ENCODE measurements around the gene NUDT22. TPM values are rescaled to one million over a fixed set of nuclear protein-coding genes. Genes with fewer than 3 reads are reported as not detected.
A peak's percentile ranks its signal among the peaks of the same experiment; 100 is the strongest.

NUDT22 gene, protein sequence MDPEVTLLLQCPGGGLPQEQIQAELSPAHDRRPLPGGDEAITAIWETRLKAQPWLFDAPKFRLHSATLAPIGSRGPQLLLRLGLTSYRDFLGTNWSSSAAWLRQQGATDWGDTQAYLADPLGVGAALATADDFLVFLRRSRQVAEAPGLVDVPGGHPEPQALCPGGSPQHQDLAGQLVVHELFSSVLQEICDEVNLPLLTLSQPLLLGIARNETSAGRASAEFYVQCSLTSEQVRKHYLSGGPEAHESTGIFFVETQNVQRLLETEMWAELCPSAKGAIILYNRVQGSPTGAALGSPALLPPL
- 10 to 100 TPM in 11 of 12 donors, not detected in 1; 13.1 to 47.0 (median 17.1) TPM for polyA plus RNA-seq (ENCODE audit: insufficient read length in 12 of 12)
- long read RNA-seq, donor 1, transcript NUDT22-201 (6 exons, 1,094 nt), result major isoform, 10 of 21 reads
- long read RNA-seq, donor 1, partial matches to known transcripts, result 0 of 21 reads
- long read RNA-seq, donor 1, other reads (novel, unspliced or antisense), result 5 of 21 reads
- long read RNA-seq, donor 2, partial matches to known transcripts, result 0 of 9 reads
- long read RNA-seq, donor 2, other reads (novel, unspliced or antisense), result 0 of 9 reads
- long read RNA-seq, donor 3, partial matches to known transcripts, result 0 of 4 reads
- long read RNA-seq, donor 3, other reads (novel, unspliced or antisense), result 0 of 4 reads
- long read RNA-seq, donor 4, result 0 reads
- long read RNA-seq, donor 5, result 0 reads
- long read RNA-seq, donor 6, partial matches to known transcripts, result 0 of 4 reads
- long read RNA-seq, donor 6, other reads (novel, unspliced or antisense), result 0 of 4 reads
- long read RNA-seq, donor 7, partial matches to known transcripts, result 0 of 2 reads
- long read RNA-seq, donor 7, other reads (novel, unspliced or antisense), result 0 of 2 reads
- long read RNA-seq, donor 8, partial matches to known transcripts, result 0 of 6 reads
- long read RNA-seq, donor 8, other reads (novel, unspliced or antisense), result 0 of 6 reads
- long read RNA-seq, donor 9, partial matches to known transcripts, result 5 of 8 reads
- long read RNA-seq, donor 9, other reads (novel, unspliced or antisense), result 0 of 8 reads
- long read RNA-seq, donor 10, partial matches to known transcripts, result 0 of 6 reads
- long read RNA-seq, donor 10, other reads (novel, unspliced or antisense), result 0 of 6 reads
- long read RNA-seq, donor 11, partial matches to known transcripts, result 0 of 8 reads
- long read RNA-seq, donor 11, other reads (novel, unspliced or antisense), result 0 of 8 reads

DNA sequence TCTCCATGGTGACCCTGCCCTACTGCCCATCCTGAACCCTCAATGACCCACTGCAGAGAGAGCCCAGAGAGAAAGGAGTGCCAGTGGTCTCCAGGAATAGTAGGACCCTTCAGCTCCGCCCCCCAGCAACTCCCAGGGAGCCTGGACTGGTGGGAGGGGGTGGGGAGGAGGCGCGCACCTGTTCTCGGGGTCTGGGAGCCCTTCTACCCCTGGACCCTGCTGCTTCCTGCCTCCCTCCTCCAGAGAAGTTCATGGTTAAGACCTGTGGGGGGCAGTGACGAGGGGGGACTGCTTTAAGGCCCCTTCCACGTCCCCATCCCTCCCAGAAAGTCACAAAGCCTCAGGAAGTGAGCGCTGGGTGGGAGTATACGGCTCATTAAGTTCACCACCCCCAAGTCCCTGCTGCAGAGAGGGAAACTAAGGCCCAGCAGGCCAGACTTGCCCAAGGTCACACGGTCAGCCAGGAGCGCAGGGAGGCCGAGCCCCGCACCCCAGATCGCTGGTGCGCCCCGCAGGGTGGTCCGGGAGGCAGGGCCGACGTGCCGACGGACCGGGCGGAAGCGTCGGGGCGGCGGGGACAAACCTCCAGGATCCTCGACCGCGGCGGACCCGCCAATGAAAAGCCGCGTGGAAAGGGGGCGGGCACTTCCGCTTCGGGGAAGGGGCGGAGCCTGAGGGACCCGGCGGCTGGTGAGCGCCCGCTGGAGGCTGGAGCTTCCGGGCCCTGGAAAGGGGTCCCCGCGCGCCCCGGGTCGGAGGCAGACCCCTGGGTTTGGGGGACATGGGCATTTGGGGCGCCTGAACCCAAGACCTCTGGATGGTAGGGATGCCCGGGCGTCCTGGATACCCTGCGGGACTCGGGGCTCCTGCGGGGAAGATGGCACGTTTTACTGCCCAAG is at the start of gene NUDT22, which contains the start of gene TRPT1:
Gene NUDT22, plus strand, starts transcription at position 667 of the 899 bp plus-strand sequence. CDS start 379 bp downstream, outside the sequence.
Gene TRPT1, minus strand, starts transcription at position 579 of the 899 bp plus-strand sequence. Its CDS starts 326 bp downstream, at position 253.
- DNase-seq, result peak; percentile 90

DNA sequence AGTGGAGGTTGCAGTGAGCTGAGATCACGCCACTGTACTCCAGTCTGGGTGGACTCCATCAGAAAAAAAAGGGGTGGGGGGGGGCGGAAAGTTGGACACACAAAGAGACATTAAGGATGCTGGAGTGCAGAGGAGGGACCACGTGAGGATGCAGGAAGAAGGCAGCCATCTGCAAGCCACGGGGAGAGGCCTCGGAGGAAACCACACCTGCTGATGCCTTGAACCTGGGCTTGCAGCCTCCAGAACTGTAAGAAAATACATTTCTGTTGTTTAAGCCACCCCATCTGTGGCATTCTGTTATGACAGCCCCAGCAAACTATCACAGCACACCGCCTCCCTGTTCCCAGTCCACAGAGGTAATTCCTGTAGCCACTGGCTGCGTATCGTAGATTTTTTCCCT is 49.3 kb upstream of the NUDT22 start:
- no peak for DNase-seq

DNA sequence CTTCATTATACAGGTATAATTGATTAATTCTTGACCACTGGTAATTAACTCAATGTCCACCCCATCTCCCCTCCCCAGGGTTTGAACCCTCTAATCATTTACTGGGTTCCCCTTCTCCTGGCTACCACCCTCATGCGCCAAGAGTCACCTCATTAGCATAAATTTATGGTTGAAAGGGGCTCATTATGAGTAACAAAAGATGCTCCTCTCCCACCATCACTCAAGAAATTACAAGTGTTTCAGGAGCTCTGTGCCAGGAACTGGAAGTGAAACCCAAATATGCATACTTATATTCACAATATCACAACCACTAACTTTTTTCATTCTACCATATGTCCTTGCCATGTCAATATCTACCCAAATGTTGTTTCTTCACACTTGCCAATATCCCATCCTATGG is 47.9 kb upstream of the NUDT22 start:
- DNase-seq, result no peak

DNA sequence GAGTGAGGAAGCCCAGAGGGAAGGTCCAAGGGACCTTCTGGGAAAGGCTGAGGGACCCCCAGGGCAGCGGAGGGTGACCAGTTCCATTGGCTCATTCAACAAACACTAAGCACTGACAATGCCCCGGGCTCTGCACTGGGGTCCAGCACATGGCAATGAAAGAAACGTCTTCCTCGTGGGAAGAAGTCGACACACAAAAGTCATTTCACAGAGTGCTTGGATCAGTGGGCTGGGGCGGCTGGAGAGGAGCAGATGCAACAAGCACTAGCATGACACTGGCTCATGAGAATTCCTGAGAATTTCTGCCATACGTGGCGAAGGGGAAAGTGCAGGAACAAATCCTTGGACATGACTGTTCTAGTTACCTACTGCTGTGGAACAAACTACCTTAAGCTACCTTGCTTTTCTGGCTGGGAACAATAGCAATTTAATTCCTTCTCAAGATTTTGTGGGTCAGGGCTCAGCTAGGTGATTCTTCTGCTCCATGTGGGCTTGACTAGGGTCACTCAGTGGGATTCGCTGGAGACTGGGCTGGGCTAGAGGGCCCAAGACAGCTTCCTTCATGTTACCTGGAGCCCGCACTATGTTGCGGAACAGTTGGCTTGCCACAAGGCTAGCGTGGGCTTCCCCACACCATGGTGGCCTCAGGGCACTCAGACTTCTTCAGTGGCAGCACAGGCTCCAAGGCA is 47.0 kb upstream of the NUDT22 start:
- no peak for DNase-seq

DNA sequence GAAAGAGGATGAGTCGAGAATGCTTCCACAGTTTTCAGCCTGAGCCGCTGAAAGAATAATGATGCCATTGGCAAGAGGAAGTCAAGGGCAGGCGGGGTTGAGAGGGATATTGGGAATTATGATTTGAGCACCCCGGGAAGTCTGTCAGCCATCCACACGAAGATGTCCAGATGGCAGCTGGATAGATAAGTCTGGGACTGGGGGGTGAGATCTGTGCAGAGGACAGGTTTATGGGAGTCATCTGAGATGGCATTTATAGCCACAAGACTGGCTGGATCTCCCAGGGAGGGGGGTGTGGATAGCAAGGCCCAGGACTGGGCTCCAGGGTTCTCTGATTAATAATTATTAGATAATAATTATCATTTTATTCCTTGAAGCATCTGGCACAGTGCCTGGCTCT is 45.2 kb upstream of the NUDT22 start:
- no peak for DNase-seq

DNA sequence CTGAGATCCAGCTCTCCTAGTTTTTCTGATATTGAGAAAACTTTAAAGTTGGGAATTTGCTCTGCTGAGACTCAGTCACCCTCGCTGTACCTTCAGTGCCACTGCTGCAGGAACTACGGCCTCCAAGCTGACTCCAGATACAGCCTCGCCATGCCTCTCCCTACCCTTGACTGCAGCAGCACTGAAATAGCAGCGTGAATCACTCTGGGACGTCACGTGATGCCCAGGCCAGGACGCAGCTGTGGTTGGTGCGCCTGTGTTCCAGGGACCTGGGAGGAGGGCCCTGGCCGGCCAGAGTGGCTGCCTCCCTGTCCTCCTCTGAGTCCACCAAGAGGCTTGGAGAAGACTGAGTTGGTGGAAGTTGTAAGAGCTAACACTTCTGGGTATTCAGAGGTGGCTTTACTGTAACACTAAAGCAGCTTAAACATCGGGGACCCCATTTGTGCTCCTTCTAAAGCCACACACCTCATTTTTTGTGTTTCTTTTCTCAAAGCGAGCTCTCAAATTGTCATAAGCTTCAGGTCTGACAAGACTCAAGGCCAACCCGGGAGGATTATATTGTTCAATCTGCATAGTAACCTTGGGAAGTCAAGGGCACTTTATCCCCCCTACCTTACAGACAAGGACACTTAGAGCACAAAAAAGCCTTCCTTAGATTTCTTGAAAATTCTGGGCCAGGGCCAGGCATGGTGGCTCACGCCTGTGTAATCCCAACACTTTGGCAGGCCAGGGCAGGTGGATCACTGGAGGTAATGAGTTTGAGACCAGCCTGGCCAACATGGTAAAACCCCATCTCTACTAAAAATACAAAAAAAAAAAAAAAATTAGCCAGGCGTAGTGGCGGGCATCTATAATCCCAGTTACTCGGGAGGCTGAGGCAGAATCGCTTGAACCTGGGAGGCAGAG is 44.3 kb upstream of the NUDT22 start:
- peak; percentile 92 for DNase-seq

DNA sequence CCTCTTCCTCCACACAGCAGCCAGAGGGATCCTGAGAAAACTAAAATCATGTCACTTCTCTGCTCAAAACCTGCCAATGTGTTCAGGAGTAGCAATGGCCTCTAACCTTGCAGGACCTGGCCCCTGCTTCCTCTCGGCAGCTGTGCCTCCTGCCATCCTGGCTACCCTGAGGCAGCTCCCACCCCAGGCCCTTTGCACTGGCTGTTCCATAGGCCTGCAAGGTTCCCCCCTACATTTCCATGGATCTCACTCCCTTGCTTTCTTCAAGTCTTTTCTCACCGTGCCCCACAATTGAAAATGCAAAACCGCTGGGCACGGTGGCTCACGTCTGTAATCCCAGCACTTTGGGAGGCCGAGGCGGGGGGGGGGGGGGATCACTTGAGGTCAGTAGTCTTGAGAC is 42.2 kb upstream of the NUDT22 start:
- DNase-seq, result no peak

DNA sequence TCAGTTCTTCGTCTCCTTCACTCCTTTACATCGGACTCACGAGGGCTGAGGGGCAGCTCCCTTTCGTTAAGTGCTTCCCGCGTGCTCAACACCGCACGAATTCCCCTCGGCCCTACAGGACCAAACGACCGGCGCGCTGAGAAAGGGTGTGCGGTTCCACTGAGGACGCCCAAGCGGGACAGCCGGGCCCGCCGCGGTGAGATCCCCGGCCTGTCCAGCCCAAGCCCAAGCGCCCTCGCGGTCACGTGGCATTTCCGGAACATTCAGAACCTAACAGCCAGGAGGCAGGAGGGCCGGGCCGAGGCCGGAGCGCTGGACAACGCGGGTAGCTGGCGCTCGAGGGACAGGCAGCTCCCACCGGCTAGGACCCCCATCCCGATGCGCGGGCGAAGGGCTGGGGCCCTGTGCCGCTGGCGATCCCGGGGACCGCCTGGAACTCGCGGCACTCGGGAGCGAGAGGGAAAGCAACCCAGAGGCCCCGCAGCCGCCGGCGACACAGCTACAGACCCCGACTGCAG is 40.8 kb upstream of the NUDT22 start:
- peak; percentile 85 for DNase-seq

DNA sequence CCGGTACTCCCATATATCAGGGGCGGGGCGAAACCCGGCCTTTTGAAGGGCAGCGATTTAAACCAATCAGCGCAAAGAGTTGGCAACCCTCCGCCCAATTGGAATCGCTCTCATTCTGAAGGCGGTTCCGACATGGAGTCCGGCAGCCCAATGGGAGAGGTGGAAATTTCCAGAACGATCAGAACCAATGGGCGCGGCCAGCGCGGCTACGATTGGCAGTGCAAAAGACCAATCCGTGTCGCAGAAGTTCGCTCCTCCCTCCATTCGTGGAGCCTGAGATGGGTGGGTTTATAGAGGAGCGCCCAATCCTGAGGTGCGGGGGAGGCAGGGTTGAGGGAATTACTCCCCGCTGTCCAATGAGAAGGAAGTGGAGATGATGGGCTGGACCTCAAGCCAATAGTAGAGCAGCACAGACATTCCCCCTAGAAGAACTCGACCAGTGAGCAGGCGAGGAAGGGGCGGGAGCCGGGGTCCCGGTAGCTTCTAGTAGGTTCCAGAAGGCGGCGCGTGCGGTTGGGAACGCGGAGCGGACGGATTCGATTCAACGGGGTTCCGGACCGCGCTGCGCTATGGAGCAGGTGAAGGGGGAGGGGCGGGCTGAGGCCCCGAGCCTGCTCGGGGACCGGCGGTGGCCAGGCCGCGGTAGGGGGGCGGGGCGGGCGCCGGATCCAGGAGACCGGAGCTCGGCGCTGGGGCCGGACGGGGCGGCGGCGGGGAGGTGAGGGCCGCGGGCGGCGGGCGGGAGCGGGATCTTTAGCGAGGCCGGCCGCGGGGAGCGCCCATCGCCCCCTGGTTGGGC is 40.2 kb upstream of the NUDT22 start, which contains the start of gene STIP1:
Gene STIP1, plus strand, starts transcription at position 479 of the 799 bp plus-strand sequence. Its CDS starts 91 bp downstream, at position 570.
- DNase-seq, result peak; percentile 100

DNA sequence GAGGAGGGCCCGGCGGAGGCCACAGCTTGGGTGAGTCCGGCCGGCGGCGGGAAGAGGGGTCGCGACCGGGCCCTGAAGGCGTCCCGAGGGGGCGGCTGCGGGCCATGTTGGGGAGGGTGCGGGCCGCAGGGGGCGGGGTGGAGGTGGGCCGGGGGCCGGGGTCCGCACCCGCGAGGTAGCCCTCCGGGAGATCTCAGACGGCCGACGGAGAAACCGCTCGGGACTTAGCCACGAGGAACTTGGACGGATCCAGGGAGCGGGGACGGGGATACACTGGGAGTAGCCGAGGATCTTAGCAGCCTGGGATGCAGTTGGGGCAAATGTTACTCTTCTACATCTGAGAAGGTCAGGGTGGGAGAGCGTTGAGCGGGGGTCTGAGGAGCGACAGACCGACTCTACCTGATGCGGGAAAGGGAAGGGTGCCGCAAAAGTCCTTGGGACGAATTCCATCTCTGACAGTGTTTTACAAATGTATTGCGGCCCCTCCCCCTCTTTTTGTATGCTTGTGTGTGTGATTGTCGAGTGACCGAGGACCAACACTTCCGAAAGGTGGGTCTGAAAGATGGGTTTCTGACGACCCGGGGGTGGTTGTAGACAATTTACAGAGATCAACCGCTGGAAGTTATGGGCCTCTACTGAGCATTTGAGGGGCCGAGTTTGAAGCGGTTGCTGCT is 39.4 kb upstream of the NUDT22 start:
- DNase-seq, result no peak

DNA sequence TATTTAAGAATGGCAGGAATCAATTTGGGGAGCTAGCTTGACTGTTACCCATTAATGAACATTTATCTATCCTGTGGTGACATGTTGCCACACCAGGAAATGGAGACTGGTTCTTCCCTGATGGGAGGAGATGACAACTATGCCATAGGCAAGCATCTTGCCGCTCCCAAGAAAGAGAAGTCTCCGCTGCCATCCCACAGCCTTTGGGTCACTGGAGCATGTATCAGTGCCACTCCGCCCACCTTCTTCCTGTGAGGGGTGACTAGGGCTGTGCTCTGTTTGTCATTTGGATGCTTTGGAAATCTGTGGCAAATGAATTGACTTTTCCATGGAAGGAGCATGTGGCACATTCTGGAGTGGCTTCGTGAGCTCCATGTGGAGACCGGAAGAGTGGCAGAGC is 33.6 kb upstream of the NUDT22 start:
- DNase-seq, result no peak

DNA sequence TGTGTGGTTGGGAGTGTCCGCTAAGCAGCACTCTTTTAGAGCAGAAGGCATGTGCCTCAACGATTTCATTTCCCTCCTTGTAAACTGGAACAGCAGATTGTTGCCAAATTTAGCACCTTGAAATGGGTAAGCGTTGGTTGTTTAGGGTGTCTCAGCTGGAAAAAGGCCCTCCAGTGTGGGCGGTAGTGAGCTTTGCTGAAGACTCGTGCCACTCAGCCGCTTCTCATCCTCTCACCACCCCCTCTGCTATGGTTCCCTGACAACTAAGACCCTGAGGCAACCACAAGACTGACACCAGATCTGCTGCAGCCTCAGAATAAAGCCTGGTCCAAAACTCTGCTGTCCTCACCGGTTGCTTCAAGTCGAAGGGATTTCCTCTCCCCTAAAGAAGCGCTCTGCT is 29.4 kb upstream of the NUDT22 start:
- DNase-seq, result no peak

DNA sequence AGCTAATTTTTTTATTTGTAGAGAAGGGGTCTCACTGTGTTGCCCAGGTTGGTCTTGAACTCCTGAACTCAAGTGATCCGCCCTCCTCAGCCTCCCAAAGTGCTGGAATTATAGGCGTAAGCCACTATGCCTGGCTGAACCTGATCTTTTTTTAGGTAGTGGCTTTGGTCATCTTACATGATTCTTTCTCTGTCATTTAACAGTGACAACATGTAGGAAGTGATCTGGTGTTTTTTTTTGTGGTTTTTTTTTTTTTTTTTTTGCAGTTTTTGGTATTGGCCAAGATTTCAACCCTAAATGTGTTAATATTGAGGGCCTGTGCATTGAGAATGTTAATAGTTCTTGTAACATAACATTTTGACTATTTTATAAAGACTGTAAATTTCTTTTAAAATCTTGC is 27.6 kb upstream of the NUDT22 start:
- DNase-seq, result no peak

DNA sequence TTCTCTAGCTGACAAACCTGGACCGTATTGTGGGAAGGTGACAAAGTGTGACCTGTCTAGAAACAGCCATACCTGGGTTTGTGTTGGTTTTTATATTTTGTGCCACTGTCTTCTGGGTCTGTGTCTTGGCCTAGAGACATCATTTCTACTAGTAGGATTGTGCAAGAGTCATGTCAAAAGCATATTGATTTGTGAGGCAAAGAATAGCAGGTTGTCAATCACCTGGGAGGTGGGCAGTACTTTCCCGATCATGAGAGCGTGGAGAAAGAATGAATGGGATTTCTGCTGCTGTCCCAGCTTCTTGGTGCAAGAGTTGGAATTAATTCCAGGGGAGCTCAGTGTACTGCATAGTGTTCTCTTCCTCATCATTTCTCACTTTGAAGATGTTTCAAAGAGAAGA is 24.5 kb upstream of the NUDT22 start:
- DNase-seq, result no peak

DNA sequence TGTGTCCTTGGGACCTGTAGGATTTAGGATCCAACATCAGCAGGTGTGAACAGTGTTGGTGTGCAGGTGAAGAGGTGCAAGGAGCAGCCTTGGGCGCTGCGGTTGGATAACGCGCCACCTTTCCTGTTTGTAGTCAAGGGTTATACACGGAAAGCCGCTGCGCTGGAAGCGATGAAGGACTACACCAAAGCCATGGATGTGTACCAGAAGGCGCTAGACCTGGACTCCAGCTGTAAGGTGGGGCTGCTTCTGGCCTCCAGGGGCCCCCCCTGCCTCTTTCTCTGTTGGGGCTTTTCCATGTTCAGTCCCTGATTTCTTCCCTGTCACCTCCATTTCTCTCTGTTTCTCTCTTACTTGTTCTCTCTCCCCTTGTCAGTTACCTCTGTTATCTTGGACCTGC is 23.1 kb upstream of the NUDT22 start:
- DNase-seq, result no peak

DNA sequence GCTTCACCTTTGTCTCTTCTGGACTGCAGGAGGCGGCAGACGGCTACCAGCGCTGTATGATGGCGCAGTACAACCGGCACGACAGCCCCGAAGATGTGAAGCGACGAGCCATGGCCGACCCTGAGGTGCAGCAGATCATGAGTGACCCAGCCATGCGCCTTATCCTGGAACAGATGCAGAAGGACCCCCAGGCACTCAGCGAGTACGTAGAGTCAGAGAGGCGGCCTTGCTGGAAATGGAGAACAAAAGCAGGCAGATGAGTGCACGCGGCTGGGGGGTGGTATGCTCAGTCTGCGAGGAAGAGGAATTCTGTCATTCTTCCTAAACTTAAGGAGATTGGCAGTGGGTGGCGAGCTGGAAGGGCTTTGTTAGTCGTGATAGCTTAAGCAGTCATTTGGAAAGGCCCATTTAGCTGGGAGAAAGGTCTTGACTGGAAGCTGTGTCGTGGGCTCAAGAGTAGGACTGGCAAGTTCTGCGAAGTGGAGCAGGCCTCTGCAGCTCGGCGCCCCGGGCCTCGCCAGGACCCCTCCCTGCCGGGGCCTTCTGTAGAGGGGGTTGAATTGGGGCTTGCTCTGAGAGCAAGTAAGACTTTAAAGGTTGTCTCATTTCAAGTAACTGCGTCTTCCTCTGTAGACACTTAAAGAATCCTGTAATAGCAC is 22.5 kb upstream of the NUDT22 start:
- DNase-seq, result no peak

DNA sequence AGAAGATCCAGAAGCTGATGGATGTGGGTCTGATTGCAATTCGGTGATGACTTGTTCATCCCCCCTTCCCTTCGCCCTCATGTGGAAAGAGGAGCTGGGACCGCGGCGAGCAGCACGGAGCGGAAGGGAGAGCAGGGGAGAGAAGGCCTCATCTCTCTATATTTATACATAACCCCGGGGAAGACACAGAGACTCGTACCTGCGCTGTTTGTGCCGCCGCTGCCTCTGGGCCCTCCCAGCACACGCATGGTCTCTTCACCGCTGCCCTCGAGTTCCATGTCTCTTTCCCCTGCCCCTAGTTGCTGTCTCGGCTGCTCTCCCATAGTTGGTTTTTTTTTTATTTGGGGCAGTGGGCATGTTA is 22.0 kb upstream of the NUDT22 start:
- DNase-seq, result no peak

All from muscle of arm (tissue), 14 donors.